Measurements from ENCODE around the gene NPRL2.

- TF ChIP-seq REST (IDR thresholded peaks at IDR 0.05; ENCODE audit: insufficient read depth in 1 of 2, low read depth in 2 of 2, low read length in 2 of 2): no peak; a peak in 1 of 4 replicates
- TF ChIP-seq POLR2AphosphoS5 (IDR thresholded peaks at IDR 0.05; ENCODE audit: low read depth, low read length): peak; percentile 60
- peak; percentile 66; the same call in 1 of the 2 replicates for TF ChIP-seq TAF1 (IDR thresholded peaks at IDR 0.05; ENCODE audit: borderline replicate concordance, insufficient read depth, low read length)
Measured at GRCh38 chr3:50298836-50299637, 51.5 kb downstream of the NPRL2 start, which contains the start of the genes HYAL3 and NAA80.

All from PFSK-1 (cell line).